ENCODE measurements around the gene SNN.

GRCh38 chr16:11619327-11619851 is 48.9 kb upstream of the SNN start:
- TF ChIP-seq, protein P1, sequence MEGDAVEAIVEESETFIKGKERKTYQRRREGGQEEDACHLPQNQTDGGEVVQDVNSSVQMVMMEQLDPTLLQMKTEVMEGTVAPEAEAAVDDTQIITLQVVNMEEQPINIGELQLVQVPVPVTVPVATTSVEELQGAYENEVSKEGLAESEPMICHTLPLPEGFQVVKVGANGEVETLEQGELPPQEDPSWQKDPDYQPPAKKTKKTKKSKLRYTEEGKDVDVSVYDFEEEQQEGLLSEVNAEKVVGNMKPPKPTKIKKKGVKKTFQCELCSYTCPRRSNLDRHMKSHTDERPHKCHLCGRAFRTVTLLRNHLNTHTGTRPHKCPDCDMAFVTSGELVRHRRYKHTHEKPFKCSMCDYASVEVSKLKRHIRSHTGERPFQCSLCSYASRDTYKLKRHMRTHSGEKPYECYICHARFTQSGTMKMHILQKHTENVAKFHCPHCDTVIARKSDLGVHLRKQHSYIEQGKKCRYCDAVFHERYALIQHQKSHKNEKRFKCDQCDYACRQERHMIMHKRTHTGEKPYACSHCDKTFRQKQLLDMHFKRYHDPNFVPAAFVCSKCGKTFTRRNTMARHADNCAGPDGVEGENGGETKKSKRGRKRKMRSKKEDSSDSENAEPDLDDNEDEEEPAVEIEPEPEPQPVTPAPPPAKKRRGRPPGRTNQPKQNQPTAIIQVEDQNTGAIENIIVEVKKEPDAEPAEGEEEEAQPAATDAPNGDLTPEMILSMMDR (IDR thresholded peaks at IDR 0.05; ENCODE audit: insufficient read depth, low read depth, low read length): no peak
- no peak for TF ChIP-seq EZH2 (IDR thresholded peaks at IDR 0.05; ENCODE audit: insufficient read depth, low read length)
